SK-N-SH (cell line): ENCODE measurements around the gene TIAM2. TPM values are rescaled to one million over a fixed set of nuclear protein-coding genes. Genes with fewer than 3 reads are reported as not detected.
"Not testable (repeated sequence)": the region's sequence is repeated elsewhere in the genome, so short reads cannot be mapped to it uniquely, and the experiment has no call there.

Experiments used
- CTCF ChIA-PET: fragments of 300-600, 350-600 bp; formaldehyde crosslinking; extraction: SDS; loops from one replicate; lab custom pipeline; 2021; lab: Yijun Ruan, JAX
- POLR2A ChIA-PET: fragments of 350-600 bp; sonication (Branson Sonifier 250); formaldehyde crosslinking; extraction: SDS; loops from one replicate; lab custom pipeline; 2020; ENCODE audit warnings: antibody characterized with exemption, inconsistent platforms; lab: Yijun Ruan, JAX
- DNase-seq: peaks from one replicate; pipeline ENCODE4 v3.0.0; 2012
- H2AFZ ChIP-seq: fragments of 200-600 bp; sonication (generic); 2 replicates; pipeline ENCODE4 v1.8.1; 2016; ENCODE audit warnings: antibody characterized with exemption, mild to moderate bottlenecking, low read depth
- H3F3A ChIP-seq: fragments of 200-600 bp; sonication (generic); replicated peaks from 2 replicates; pipeline ENCODE3; 2016; ENCODE audit warnings: antibody characterized with exemption, mild to moderate bottlenecking; ENCODE audit not compliant: insufficient read depth
- H3K27ac ChIP-seq, 2 experiments: fragments of 200-500 bp in 1 of 2; fragments of 200-600 bp in 1 of 2; sonication (Bioruptor generic) in 1 of 2; sonication (generic), shearing (Covaris generic) in 1 of 2; 2 replicates each; pipeline versions ENCODE4 v1.5.1 to v1.6.1; 2014 to 2016; ENCODE audit warnings: low read depth in 2 of 2, inconsistent platforms in 1 of 2, low read length in 1 of 2, mild to moderate bottlenecking in 1 of 2, mixed read lengths in 1 of 2
- H3K27me3 ChIP-seq: fragments of 200-600 bp; sonication (generic), shearing (Covaris generic); 2 replicates; pipeline ENCODE4 v1.6.1; 2016; ENCODE audit warnings: mixed run types; ENCODE audit not compliant: insufficient read depth
- H3K36me3 ChIP-seq, 2 experiments: fragments of 200-500 bp in 1 of 2; fragments of 200-600 bp in 1 of 2; sonication (Bioruptor generic) in 1 of 2; sonication (generic) in 1 of 2; replicated peaks in 1 of 2; 2 replicates each; pipeline versions ENCODE3 to v1.5.1; 2014 to 2016; ENCODE audit warnings: low read length in 1 of 2, mild to moderate bottlenecking in 1 of 2; ENCODE audit not compliant: insufficient read depth in 2 of 2, control insufficient read depth in 1 of 2
- H3K4me1 ChIP-seq, 2 experiments: fragments of 200-500 bp in 1 of 2; fragments of 200-600 bp in 1 of 2; sonication (Bioruptor generic) in 1 of 2; sonication (generic), shearing (Covaris generic) in 1 of 2; 2 replicates each; pipeline versions ENCODE4 v1.5.1 to v1.6.1; 2014 to 2016; ENCODE audit warnings: low read depth in 1 of 2, low read length in 1 of 2, mixed run types in 1 of 2; ENCODE audit not compliant: insufficient read depth in 2 of 2, control insufficient read depth in 1 of 2
- H3K4me2 ChIP-seq: fragments of 200-600 bp; sonication (generic), shearing (Covaris generic); 2 replicates; pipeline ENCODE4 v1.6.1; 2017; ENCODE audit warnings: mixed run types
- H3K4me3 ChIP-seq, 2 experiments: fragments of 200-500 bp in 1 of 2; fragments of 200-600 bp in 1 of 2; sonication (Bioruptor generic) in 1 of 2; sonication (generic), shearing (Covaris generic) in 1 of 2; 2 replicates each; pipeline versions ENCODE4 v1.5.1 to v1.8.1; 2014 to 2016; ENCODE audit warnings: low read depth in 2 of 2, inconsistent platforms in 1 of 2, low read length in 1 of 2, mild to moderate bottlenecking in 1 of 2, mixed read lengths in 1 of 2, moderate library complexity in 1 of 2
- H3K79me2 ChIP-seq: fragments of 200-600 bp; sonication (generic); 2 replicates; pipeline ENCODE4 v1.8.1; 2017; ENCODE audit warnings: mild to moderate bottlenecking; ENCODE audit not compliant: insufficient read depth
- H3K9ac ChIP-seq: fragments of 200-600 bp; sonication (generic); 2 replicates; pipeline ENCODE4 v1.6.1; 2017; ENCODE audit warnings: mixed run types
- H3K9me2 ChIP-seq: fragments of 200-600 bp; sonication (generic); 2 replicates; pipeline ENCODE4 v1.6.1; 2017; ENCODE audit warnings: mixed run types
- H3K9me3 ChIP-seq: fragments of 200-600 bp; sonication (generic); 2 replicates; pipeline ENCODE4 v1.6.1; 2017; ENCODE audit warnings: mixed run types, mild to moderate bottlenecking, moderate library complexity
- H4K20me1 ChIP-seq: fragments of 200-600 bp; sonication (generic); 2 replicates; pipeline ENCODE4 v1.6.1; 2017; ENCODE audit warnings: mild to moderate bottlenecking, mixed run types; ENCODE audit not compliant: insufficient read depth
- EP300 ChIP-seq, 2 experiments: IDR thresholded peaks; 2 replicates each; pipeline versions ENCODE4 v1.4.0 to v1.6.1; 2012; ENCODE audit warnings: borderline replicate concordance in 1 of 2, low read depth in 1 of 2, low read length in 1 of 2
- FOSL2 ChIP-seq: IDR thresholded peaks from 2 replicates; pipeline ENCODE4 v1.4.0; 2012; ENCODE audit warnings: low read depth, mild to moderate bottlenecking, moderate library complexity, borderline replicate concordance
- JUND ChIP-seq: IDR thresholded peaks from 2 replicates; pipeline ENCODE4 v1.4.0; 2012
- NFIC ChIP-seq: IDR thresholded peaks from 2 replicates; pipeline ENCODE4 v1.4.0; 2012; ENCODE audit warnings: borderline replicate concordance
- PBX3 ChIP-seq: IDR thresholded peaks from 2 replicates; pipeline ENCODE4; 2012
- RXRA ChIP-seq: IDR thresholded peaks from 2 replicates; pipeline ENCODE4 v1.4.0; 2012; ENCODE audit warnings: low read depth, mild to moderate bottlenecking, borderline replicate concordance
- SMC3 ChIP-seq: IDR thresholded peaks from 2 replicates; pipeline ENCODE4 v1.6.1; 2012; ENCODE audit warnings: low read depth, low read length, improper control_type of control experiment
- TCF12 ChIP-seq: IDR thresholded peaks from 2 replicates; pipeline ENCODE4 v1.4.0; 2012
- TEAD4 ChIP-seq: IDR thresholded peaks from 2 replicates; pipeline ENCODE4 v1.4.0; 2012; ENCODE audit warnings: mild to moderate bottlenecking, borderline replicate concordance; ENCODE audit not compliant: insufficient read depth
- YY1 ChIP-seq: IDR thresholded peaks from 2 replicates; pipeline ENCODE4 v1.4.0; 2012; ENCODE audit warnings: low read depth, mild to moderate bottlenecking
- WGBS: methylation state at CpG from one replicate; pipeline ENCODE4 v1.1.6; 2017; ENCODE audit warnings: low lambda C conversion rate; 5-methylcytosine and 5-hydroxymethylcytosine counted together
- polyA plus RNA-seq, 3 experiments: library from polyadenylated mRNA; depleted of rRNA; stranded (reverse); fragments of >200 nt; gene quantifications; 2 replicates each; pipeline ENCODE4 v1.2.3, GENCODE V29; 2012

Gene TIAM2
- polyA plus RNA-seq, 1 of the 3 experiments (the other 2 are of a cell fraction) = 13.6 TPM

GRCh38 chr6:155100087-155100486 lies 105.0 kb downstream of the TIAM2 start:
- Histone ChIP-seq H3K4me1 (peaks cover 4 to 9% of the 10 kb centered on the region in 2 experiments; a peak in 2 of 4 replicates), H3F3A (peaks cover 18% of the 10 kb centered on the region), H3K9me3 (no peaks in the 10 kb centered on the region), H3K4me2 (no peak overlapping the region), H3K79me2 (peaks cover 4% of the 10 kb centered on the region; the same call in 1 of the 2 replicates), H3K9ac (no peak overlapping the region), H3K27me3 (no peaks in the 10 kb centered on the region), H3K27ac (no peak overlapping the region), H2AFZ (no peak overlapping the region), H3K36me3 (peaks cover 0 to 4% of the 10 kb centered on the region in 2 experiments), H3K4me3 (no peak overlapping the region), H4K20me1 (no peaks in the 10 kb centered on the region), H3K9me2 (no peaks in the 10 kb centered on the region)
- 62% methylated on average over 8 of the region's 8 CpGs for WGBS
- TF ChIP-seq NFIC = peak; percentile 48
- no peak for TF ChIP-seq SMC3
- CTCF ChIA-PET = no interaction called here
- POLR2A ChIA-PET = no interaction called here
- no peak for DNase-seq

GRCh38 chr6:155100591-155100990 lies 105.5 kb downstream of the TIAM2 start:
- Histone ChIP-seq H3K27me3 (no peaks in the 10 kb centered on the region), H3K27ac (no peak overlapping the region), H4K20me1 (no peaks in the 10 kb centered on the region), H3K36me3 (peaks cover 0 to 4% of the 10 kb centered on the region in 2 experiments), H3K9me2 (no peaks in the 10 kb centered on the region), H3K9me3 (no peaks in the 10 kb centered on the region), H3K4me1 (peaks cover 4 to 9% of the 10 kb centered on the region in 2 experiments; a peak in 2 of 4 replicates), H3K4me2 (no peak overlapping the region), H3K9ac (no peak overlapping the region), H2AFZ (no peak overlapping the region), H3K4me3 (no peak overlapping the region), H3F3A (peaks cover 13% of the 10 kb centered on the region), H3K79me2 (peaks cover 5% of the 10 kb centered on the region; the same call in 1 of the 2 replicates)
- no peak for DNase-seq
- 97% methylated on average over 6 of the region's 6 CpGs for WGBS
- CTCF ChIA-PET = no interaction called here
- no peak for TF ChIP-seq TCF12
- TF ChIP-seq YY1 = no peak
- no peak for TF ChIP-seq JUND
- POLR2A ChIA-PET = no interaction called here

- H3K27ac ChIP-seq = peak overlapping the region; percentile 24 to 62; a peak in 3 of 4 replicates
- H3K9me3 ChIP-seq, H3K9me2 ChIP-seq, H3K36me3 ChIP-seq, H3K9ac ChIP-seq, H3K4me3 ChIP-seq, CTCF ChIA-PET, DNase-seq, H3K79me2 ChIP-seq, POLR2A ChIA-PET, H3K27me3 ChIP-seq, H4K20me1 ChIP-seq, H3K4me1 ChIP-seq: not testable (repeated sequence)
- 40% methylated on average over 9 of the region's 9 CpGs for WGBS
- TF ChIP-seq JUND = peak; percentile 82
- peak; percentile 75 for TF ChIP-seq TCF12
- peak; percentile 39; the same call in 1 of the 2 replicates for TF ChIP-seq RXRA
- peak; percentile 49; the same call in 1 of the 2 replicates for TF ChIP-seq PBX3
- 0 out of 2 replicates have a peak, but pooled peaks have one; percentile 47 for TF ChIP-seq NFIC
- peak; percentile 8 to 82; a peak in 2 of 4 replicates for TF ChIP-seq EP300 (IDR thresholded peaks at IDR 0.05; ENCODE audit: borderline replicate concordance in 1 of 2, low read depth in 1 of 2, low read length in 1 of 2)
- TF ChIP-seq FOSL2 = peak; percentile 72
- TF ChIP-seq TEAD4 = peak; percentile 82; the same call in 1 of the 2 replicates
- peak overlapping the region; percentile 28; the same call in 1 of the 2 replicates for H3K4me2 ChIP-seq
- peaks cover 11% of the 10 kb centered on the region for H3F3A ChIP-seq
- H2AFZ ChIP-seq = peak overlapping the region; percentile 43; the same call in 1 of the 2 replicates
These were observed 108.0 kb downstream of the TIAM2 start for GRCh38 chr6:155103083-155103645.
